HEK293 (cell line): ENCODE results near the gene MYH8.

Experiments used
- CTCF ChIA-PET: fragments of 350-600 bp; formaldehyde crosslinking; extraction: SDS; loops from one replicate; lab custom pipeline; 2021; ENCODE audit warnings: antibody characterized with exemption; lab: Yijun Ruan, JAX
- POLR2A ChIA-PET: fragments of 300-600 bp; formaldehyde crosslinking; extraction: SDS; loops from one replicate; lab custom pipeline; 2020; ENCODE audit warnings: antibody characterized with exemption, inconsistent platforms; lab: Yijun Ruan, JAX
- H3K27ac ChIP-seq: fragments of 200-500 bp; sonication (Bioruptor generic); 2 replicates; pipeline ENCODE4 v1.5.1; 2014; ENCODE audit warnings: low read depth, low read length, control low read depth, inconsistent platforms; ENCODE audit errors: extremely low read depth
- H3K36me3 ChIP-seq, 2 experiments: fragments of 200-500 bp in 1 of 2; sonication (Bioruptor generic) in 1 of 2; 1 replicate in 1 of 2; 2 replicates in 1 of 2; pipeline ENCODE4 v1.5.1; 2014 to 2017; ENCODE audit warnings: inconsistent platforms in 2 of 2, low read length in 2 of 2; ENCODE audit not compliant: control insufficient read depth in 2 of 2, insufficient read depth in 1 of 2
- H3K4me1 ChIP-seq: fragments of 200-500 bp; sonication (Bioruptor generic); 2 replicates; pipeline ENCODE4 v1.5.1; 2014; ENCODE audit warnings: mild to moderate bottlenecking, low read length, inconsistent platforms; ENCODE audit not compliant: control insufficient read depth, insufficient read depth
- H3K4me3 ChIP-seq: 2 replicates; pipeline ENCODE4 v1.5.1; 2011; ENCODE audit warnings: low read depth, mild to moderate bottlenecking, control low read depth, low read length, moderate library complexity
- H3K9me3 ChIP-seq: fragments of 200-500 bp; sonication (Bioruptor generic); 2 replicates; pipeline ENCODE4 v1.5.1; 2014; ENCODE audit warnings: low read depth, low read length, inconsistent platforms; ENCODE audit not compliant: control insufficient read depth, insufficient read depth
- GLI4 ChIP-seq: fragments of 450-650 bp; formaldehyde crosslinking; IDR thresholded peaks from 2 replicates; pipeline ENCODE4 v1.5.1; 2016; ENCODE audit warnings: missing biosample characterization, missing genetic modification characterization
- HOXD13 ChIP-seq: sonication (generic); formaldehyde crosslinking; IDR thresholded peaks from 2 replicates; pipeline ENCODE4 v1.8.0; 2022; ENCODE audit warnings: missing genetic modification reagents, borderline replicate concordance
- MZF1 ChIP-seq: fragments of 450-650 bp; formaldehyde crosslinking; IDR thresholded peaks from 2 replicates; pipeline ENCODE4 v1.5.1; 2017; ENCODE audit warnings: missing biosample characterization, missing genetic modification characterization, borderline replicate concordance
- PRDM2 ChIP-seq: fragments of 450-650 bp; formaldehyde crosslinking; IDR thresholded peaks from 2 replicates; pipeline ENCODE4 v1.5.1; 2016; ENCODE audit warnings: missing biosample characterization, missing genetic modification characterization, borderline replicate concordance
- ZBTB6 ChIP-seq: fragments of 450-650 bp; formaldehyde crosslinking; IDR thresholded peaks from 2 replicates; pipeline ENCODE4 v1.5.1; 2017; ENCODE audit warnings: missing biosample characterization, missing genetic modification characterization
- ZNF133 ChIP-seq: fragments of 450-650 bp; formaldehyde crosslinking; IDR thresholded peaks from 2 replicates; pipeline ENCODE4 v1.5.1; 2016; ENCODE audit warnings: missing biosample characterization, missing genetic modification characterization
- ZNF169 ChIP-seq: fragments of 450-650 bp; formaldehyde crosslinking; IDR thresholded peaks from 2 replicates; pipeline ENCODE4 v1.5.1; 2016; ENCODE audit warnings: missing biosample characterization, missing genetic modification characterization
- ZNF174 ChIP-seq: fragments of 450-650 bp; formaldehyde crosslinking; IDR thresholded peaks from 2 replicates; pipeline ENCODE4 v1.5.0; 2017; ENCODE audit warnings: missing biosample characterization, mild to moderate bottlenecking, missing genetic modification characterization
- ZNF24 ChIP-seq: fragments of 450-650 bp; formaldehyde crosslinking; IDR thresholded peaks from 2 replicates; pipeline ENCODE4 v1.5.1; 2016; ENCODE audit warnings: missing biosample characterization, missing genetic modification characterization
- ZNF302 ChIP-seq: fragments of 450-650 bp; formaldehyde crosslinking; IDR thresholded peaks from 2 replicates; pipeline ENCODE4 v1.5.1; 2016; ENCODE audit warnings: missing biosample characterization, missing genetic modification characterization, low read depth
- ZNF48 ChIP-seq: fragments of 450-650 bp; formaldehyde crosslinking; IDR thresholded peaks from 2 replicates; pipeline ENCODE4 v1.5.1; 2016; ENCODE audit warnings: missing biosample characterization, missing genetic modification characterization
- ZNF518A ChIP-seq: fragments of 450-650 bp; formaldehyde crosslinking; conservative IDR thresholded peaks from 2 replicates; pipeline ENCODE4 v1.5.1; 2016; ENCODE audit warnings: low read depth, missing biosample characterization, missing genetic modification characterization
- ZNF529 ChIP-seq: fragments of 450-650 bp; formaldehyde crosslinking; IDR thresholded peaks from 2 replicates; pipeline ENCODE4 v1.5.1; 2017; ENCODE audit warnings: missing genetic modification characterization, missing biosample characterization; ENCODE audit not compliant: insufficient replicate concordance
- ZNF549 ChIP-seq: fragments of 450-650 bp; IDR thresholded peaks from 2 replicates; pipeline ENCODE4 v1.5.1; 2018; ENCODE audit warnings: missing biosample characterization, missing genetic modification characterization, mild to moderate bottlenecking, inconsistent platforms, moderate library complexity
- ZNF621 ChIP-seq: fragments of 450-650 bp; formaldehyde crosslinking; IDR thresholded peaks from 2 replicates; pipeline ENCODE4 v1.5.1; 2017; ENCODE audit warnings: missing biosample characterization, missing genetic modification characterization
- ZNF629 ChIP-seq: fragments of 450-650 bp; formaldehyde crosslinking; IDR thresholded peaks from 2 replicates; pipeline ENCODE4 v1.5.1; 2017; ENCODE audit warnings: missing biosample characterization, missing genetic modification characterization
- ZNF658 ChIP-seq: fragments of 450-650 bp; formaldehyde crosslinking; IDR thresholded peaks from 2 replicates; pipeline ENCODE4; 2016; ENCODE audit warnings: missing biosample characterization, missing genetic modification characterization
- ZNF701 ChIP-seq: fragments of 450-650 bp; formaldehyde crosslinking; IDR thresholded peaks from 2 replicates; pipeline ENCODE4 v1.5.1; 2016; ENCODE audit warnings: missing biosample characterization, missing genetic modification characterization
- ZNF76 ChIP-seq: fragments of 450-650 bp; formaldehyde crosslinking; IDR thresholded peaks from 2 replicates; pipeline ENCODE4; 2016; ENCODE audit warnings: low read depth, missing biosample characterization, missing genetic modification characterization, borderline replicate concordance
- ZNF776 ChIP-seq: fragments of 450-650 bp; formaldehyde crosslinking; IDR thresholded peaks from 2 replicates; pipeline ENCODE4 v1.5.0; 2017; ENCODE audit warnings: missing biosample characterization, missing genetic modification characterization, borderline replicate concordance

The MYH8 gene

GRCh38 chr17:10396524-10397163, 25.1 kb downstream of the MYH8 start:
- TF ChIP-seq MZF1 (tag by site-specific recombination) (no peak), ZNF549 (no peak), PRDM2 (tag by site-specific recombination) (no peak), ZNF701 (tag by site-specific recombination) (no peak), ZNF76 (no peak), ZNF302 (tag by site-specific recombination) (no peak), GLI4 (tag by site-specific recombination) (no peak), ZNF24 (tag by site-specific recombination) (no peak), ZNF529 (tag by site-specific recombination) (no peak), ZNF629 (no peak), ZNF174 (tag by site-specific recombination) (no peak), ZNF133 (no peak), ZNF518A (no peak), ZNF48 (no peak), ZNF776 (tag by site-specific recombination) (no peak), ZNF621 (tag by site-specific recombination) (no peak), ZBTB6 (tag by site-specific recombination) (no peak), ZNF658 (tag by site-specific recombination) (no peak), ZNF169 (tag by site-specific recombination) (no peak), HOXD13 (CRISPR knock-in tag) (no peak)
- Histone ChIP-seq H3K4me1 (no peaks in the 10 kb centered on the region), H3K4me3 (no peak overlapping the region), H3K27ac (no peak overlapping the region), H3K36me3 (no peaks in the 10 kb centered on the region), H3K9me3 (no peaks in the 10 kb centered on the region)
- POLR2A ChIA-PET: no interaction called here
- CTCF ChIA-PET: interaction anchor here (0.9 to 1.8 kb wide), 2 partner anchors 170 to 221 kb away, joined by 3 to 6 read pairs; no protein-coding TSS in a partner anchor
